HG02938 (cell line): ENCODE measurements around the gene MPPED2.
"Not testable (repeated sequence)": the region's sequence is repeated elsewhere in the genome, so short reads cannot be mapped to it uniquely, and the experiment has no call there.

Experiments used
- ATAC-seq: cut with Tn5 transposase; IDR thresholded peaks from one replicate; pipeline ENCODE4 v1.9.1; 2021; ENCODE audit warnings: mild to moderate bottlenecking, moderate library complexity; ENCODE audit not compliant: unreplicated experiment

MPPED2 gene

GRCh38 chr11:30579415-30580175, 6.6 kb downstream of the MPPED2 start:
- no peak for ATAC-seq

GRCh38 chr11:30578406-30578805, 7.7 kb downstream of the MPPED2 start:
- ATAC-seq = no peak

- no peak for ATAC-seq
Observed at GRCh38 chr11:30573951-30574350, 12.2 kb downstream of the MPPED2 start.

- no peak for ATAC-seq
Observed at GRCh38 chr11:30568931-30569330, 17.2 kb downstream of the MPPED2 start.

- ATAC-seq = no peak
Observed at GRCh38 chr11:30567644-30568043, 18.5 kb downstream of the MPPED2 start.

GRCh38 chr11:30567120-30567519, 19.0 kb downstream of the MPPED2 start:
- ATAC-seq = no peak

- no peak for ATAC-seq
Observed at GRCh38 chr11:30566482-30566881, 19.7 kb downstream of the MPPED2 start.

GRCh38 chr11:30565027-30565426, 21.1 kb downstream of the MPPED2 start:
- no peak for ATAC-seq

- ATAC-seq = no peak
Observed at GRCh38 chr11:30561691-30562415, 24.3 kb downstream of the MPPED2 start.

- no peak for ATAC-seq
Observed at GRCh38 chr11:30560206-30561106, 25.7 kb downstream of the MPPED2 start.

- ATAC-seq = no peak
Observed at GRCh38 chr11:30559004-30559403, 27.1 kb downstream of the MPPED2 start.

GRCh38 chr11:30554587-30554986, 31.6 kb downstream of the MPPED2 start:
- not testable (repeated sequence) for ATAC-seq

GRCh38 chr11:30553521-30554110, 32.5 kb downstream of the MPPED2 start:
- no peak for ATAC-seq

- ATAC-seq = no peak
Observed at GRCh38 chr11:30552839-30553238, 33.3 kb downstream of the MPPED2 start.

- no peak for ATAC-seq
Observed at GRCh38 chr11:30550022-30550542, 36.1 kb downstream of the MPPED2 start.

GRCh38 chr11:30549565-30549964, 36.6 kb downstream of the MPPED2 start:
- no peak for ATAC-seq

GRCh38 chr11:30546334-30546733, 39.8 kb downstream of the MPPED2 start:
- no peak for ATAC-seq

- ATAC-seq = no peak
Observed at GRCh38 chr11:30545507-30545906, 40.6 kb downstream of the MPPED2 start.

- ATAC-seq = no peak
Observed at GRCh38 chr11:30543066-30543465, 43.1 kb downstream of the MPPED2 start.

GRCh38 chr11:30540781-30541180, 45.4 kb downstream of the MPPED2 start:
- no peak for ATAC-seq

- no peak for ATAC-seq
Observed at GRCh38 chr11:30538251-30538650, 47.9 kb downstream of the MPPED2 start.
